Measurements from ENCODE around the gene MTMR12. TPM values are rescaled to one million over a fixed set of nuclear protein-coding genes. Genes with fewer than 3 reads are reported as not detected.
A peak's percentile ranks its signal among the peaks of the same experiment; 100 is the strongest.

MTMR12 gene
- 15.0 TPM for polyA plus RNA-seq (2013, experiment 1 of 2; ENCODE audit: insufficient read length)
- 14.8 TPM for polyA plus RNA-seq (2013, experiment 2 of 2; ENCODE audit: insufficient read length)

- DNase-seq = peak; percentile 100
These were observed at the start of gene MTMR12 for GRCh38 chr5:32312595-32313332. TSS of gene MTMR12 (minus strand) at chr5:32312939. CDS start at chr5:32312838, 101 bp downstream.

- no peak for DNase-seq
These were observed 49.8 kb upstream of the MTMR12 start for GRCh38 chr5:32362527-32362926.

GRCh38 chr5:32360906-32361305 lies 48.2 kb upstream of the MTMR12 start:
- DNase-seq = no peak

- no peak for DNase-seq
These were observed 45.9 kb upstream of the MTMR12 start for GRCh38 chr5:32358611-32359010.

- no peak for DNase-seq
These were observed 44.9 kb upstream of the MTMR12 start for GRCh38 chr5:32357658-32358057.

- no peak for DNase-seq
These were observed 42.9 kb upstream of the MTMR12 start for GRCh38 chr5:32355686-32356085.

- no peak for DNase-seq
These were observed 40.7 kb upstream of the MTMR12 start for GRCh38 chr5:32353420-32353819.

GRCh38 chr5:32352685-32353084 lies 39.9 kb upstream of the MTMR12 start:
- no peak for DNase-seq

GRCh38 chr5:32346869-32347268 lies 34.1 kb upstream of the MTMR12 start:
- no peak for DNase-seq

GRCh38 chr5:32343058-32343672 lies 30.4 kb upstream of the MTMR12 start:
- no peak for DNase-seq

GRCh38 chr5:32342656-32343055 lies 29.9 kb upstream of the MTMR12 start:
- DNase-seq = no peak

GRCh38 chr5:32339878-32340277 lies 27.1 kb upstream of the MTMR12 start:
- DNase-seq = no peak

- peak; percentile 28 for DNase-seq
These were observed 26.5 kb upstream of the MTMR12 start for GRCh38 chr5:32339198-32339597.

GRCh38 chr5:32332966-32333365 lies 20.2 kb upstream of the MTMR12 start:
- peak; percentile 37 for DNase-seq

GRCh38 chr5:32332361-32332760 lies 19.6 kb upstream of the MTMR12 start:
- DNase-seq = no peak

- DNase-seq = no peak
These were observed 19.2 kb upstream of the MTMR12 start for GRCh38 chr5:32331935-32332274.

- DNase-seq = no peak
These were observed 18.6 kb upstream of the MTMR12 start for GRCh38 chr5:32331217-32331934.

GRCh38 chr5:32330126-32330971 lies 17.6 kb upstream of the MTMR12 start:
- no peak for DNase-seq

GRCh38 chr5:32329395-32329834 lies 16.7 kb upstream of the MTMR12 start:
- DNase-seq = peak; percentile 61

- DNase-seq = peak; percentile 7
These were observed 13.6 kb upstream of the MTMR12 start for GRCh38 chr5:32326216-32326772.

- no peak for DNase-seq
These were observed 12.9 kb upstream of the MTMR12 start for GRCh38 chr5:32325616-32326015.

GRCh38 chr5:32325062-32325461 lies 12.3 kb upstream of the MTMR12 start:
- DNase-seq = peak; percentile 27

Data from fibroblast of skin of back (primary cell).